Measurements from ENCODE around the gene GPR78.
"Not testable (repeated sequence)": the region's sequence is repeated elsewhere in the genome, so short reads cannot be mapped to it uniquely, and the experiment has no call there.

The GPR78 gene

GRCh38 chr4:8564595-8564994, 15.6 kb upstream of the GPR78 start:
- DNase-seq (ENCODE audit: low read depth in 2 of 2), result no peak

- DNase-seq (ENCODE audit: low read depth in 2 of 2), result no peak
Measured at GRCh38 chr4:8568068-8568668, 12.0 kb upstream of the GPR78 start.

- DNase-seq (ENCODE audit: low read depth in 2 of 2), result no peak
Measured at GRCh38 chr4:8570201-8570600, 10.0 kb upstream of the GPR78 start.

- no peak for DNase-seq (ENCODE audit: low read depth in 2 of 2)
Measured at GRCh38 chr4:8571702-8572685, 8.2 kb upstream of the GPR78 start.

GRCh38 chr4:8573266-8573665, 6.9 kb upstream of the GPR78 start:
- no peak for DNase-seq (ENCODE audit: low read depth in 2 of 2)

- no peak for DNase-seq (ENCODE audit: low read depth in 2 of 2)
Measured at GRCh38 chr4:8574796-8575370, 5.3 kb upstream of the GPR78 start.

- DNase-seq (ENCODE audit: low read depth in 2 of 2), result no peak
Measured at GRCh38 chr4:8575457-8575856, 4.7 kb upstream of the GPR78 start.

- DNase-seq (ENCODE audit: low read depth in 2 of 2), result not testable (repeated sequence)
Measured at GRCh38 chr4:8576591-8576990, 3.6 kb upstream of the GPR78 start.

- DNase-seq (ENCODE audit: low read depth in 2 of 2), result no peak
Measured at GRCh38 chr4:8577046-8577445, 3.1 kb upstream of the GPR78 start.

GRCh38 chr4:8577972-8578371, 2.2 kb upstream of the GPR78 start:
- no peak for DNase-seq (ENCODE audit: low read depth in 2 of 2)

- no peak for DNase-seq (ENCODE audit: low read depth in 2 of 2)
Measured at GRCh38 chr4:8578717-8579116, 1.5 kb upstream of the GPR78 start.

GRCh38 chr4:8579526-8580320, 469 bp upstream of the GPR78 start:
- DNase-seq (ENCODE audit: low read depth in 2 of 2), result no peak

- no peak for DNase-seq (ENCODE audit: low read depth in 2 of 2)
Measured at GRCh38 chr4:8581094-8581861, 1.1 kb downstream of the GPR78 start.

- DNase-seq (ENCODE audit: low read depth in 2 of 2), result no peak
Measured at GRCh38 chr4:8582016-8582415, 1.8 kb downstream of the GPR78 start.

GRCh38 chr4:8582436-8582835, 2.2 kb downstream of the GPR78 start:
- no peak for DNase-seq (ENCODE audit: low read depth in 2 of 2)

- DNase-seq (ENCODE audit: low read depth in 2 of 2), result no peak
Measured at GRCh38 chr4:8582941-8583654, 2.9 kb downstream of the GPR78 start.

GRCh38 chr4:8583655-8584025, 3.4 kb downstream of the GPR78 start:
- no peak for DNase-seq (ENCODE audit: low read depth in 2 of 2)

- no peak for DNase-seq (ENCODE audit: low read depth in 2 of 2)
Measured at GRCh38 chr4:8585186-8585585, 5.0 kb downstream of the GPR78 start.

- DNase-seq (ENCODE audit: low read depth in 2 of 2), result no peak
Measured at GRCh38 chr4:8585721-8586212, 5.6 kb downstream of the GPR78 start.

- DNase-seq (ENCODE audit: low read depth in 2 of 2), result no peak
Measured at GRCh38 chr4:8586246-8586645, 6.1 kb downstream of the GPR78 start.

Measured in stimulated activated CD8-positive, alpha-beta memory T cell treated with anti-CD3 and anti-CD28 coated beads, Interleukin-15, amount 100 ng/mL, for 48 hours (primary cell).